Ascending aorta (tissue), 2 donors: ENCODE measurements around the gene PITPNM3. TPM values are rescaled to one million over a fixed set of nuclear protein-coding genes. Genes with fewer than 3 reads are reported as not detected.

Source experiments
- DNase-seq, 2 donors: peaks; one replicate each; pipeline ENCODE4 v3.0.0-alpha.2; 2019; ENCODE audit warnings: low spot score in 2 of 2
- H3K27ac ChIP-seq, 2 donors: fragments of 200-600 bp; sonication (generic); one replicate each; pipeline ENCODE4 v1.5.1; 2016 to 2017; ENCODE audit warnings: mild to moderate bottlenecking in 1 of 2
- H3K27me3 ChIP-seq: fragments of 200-600 bp; sonication (generic); one replicate; pipeline ENCODE4 v1.5.1; 2017
- H3K36me3 ChIP-seq, 2 donors: fragments of 200-600 bp; sonication (generic); one replicate each; pipeline ENCODE4 v1.5.1; 2016
- H3K4me1 ChIP-seq, 2 donors: fragments of 200-600 bp; sonication (generic); one replicate each; pipeline ENCODE4 v1.5.1; 2016 to 2017; ENCODE audit warnings: mild to moderate bottlenecking in 1 of 2
- H3K4me3 ChIP-seq, 2 donors: fragments of 200-600 bp; sonication (generic); one replicate each; pipeline ENCODE4 v1.5.1; 2016 to 2017; ENCODE audit warnings: mild to moderate bottlenecking in 1 of 2
- H3K9me3 ChIP-seq, 2 donors: fragments of 200-600 bp; sonication (generic); one replicate each; pipeline ENCODE4 v1.5.1; 2016
- intact Hi-C: fragments of 100-400 bp; cut with DNase I; formaldehyde crosslinking; loops from one replicate; pipeline ENCODE4 v1.15.1; 2023
- total RNA-seq: library from RNA; depleted of rRNA; stranded (reverse); fragments of >200 nt; gene quantifications from one replicate; pipeline ENCODE4 v1.1.0, GENCODE V29; 2016
- TF ChIP-seq, protein P1 (sequence below), 3 experiments: fragments of 200-600 bp in 2 of 3; fragments of 450-650 bp in 1 of 3; sonication (generic) in 2 of 3; IDR thresholded peaks; one replicate each; pipeline ENCODE4 v1.5.1; 2016 to 2019; ENCODE audit warnings: antibody characterized with exemption in 3 of 3, mild to moderate bottlenecking in 1 of 3, moderate library complexity in 1 of 3

Gene PITPNM3
- total RNA-seq, 1 donor from 2014 or later = 10.4 TPM

DNA sequence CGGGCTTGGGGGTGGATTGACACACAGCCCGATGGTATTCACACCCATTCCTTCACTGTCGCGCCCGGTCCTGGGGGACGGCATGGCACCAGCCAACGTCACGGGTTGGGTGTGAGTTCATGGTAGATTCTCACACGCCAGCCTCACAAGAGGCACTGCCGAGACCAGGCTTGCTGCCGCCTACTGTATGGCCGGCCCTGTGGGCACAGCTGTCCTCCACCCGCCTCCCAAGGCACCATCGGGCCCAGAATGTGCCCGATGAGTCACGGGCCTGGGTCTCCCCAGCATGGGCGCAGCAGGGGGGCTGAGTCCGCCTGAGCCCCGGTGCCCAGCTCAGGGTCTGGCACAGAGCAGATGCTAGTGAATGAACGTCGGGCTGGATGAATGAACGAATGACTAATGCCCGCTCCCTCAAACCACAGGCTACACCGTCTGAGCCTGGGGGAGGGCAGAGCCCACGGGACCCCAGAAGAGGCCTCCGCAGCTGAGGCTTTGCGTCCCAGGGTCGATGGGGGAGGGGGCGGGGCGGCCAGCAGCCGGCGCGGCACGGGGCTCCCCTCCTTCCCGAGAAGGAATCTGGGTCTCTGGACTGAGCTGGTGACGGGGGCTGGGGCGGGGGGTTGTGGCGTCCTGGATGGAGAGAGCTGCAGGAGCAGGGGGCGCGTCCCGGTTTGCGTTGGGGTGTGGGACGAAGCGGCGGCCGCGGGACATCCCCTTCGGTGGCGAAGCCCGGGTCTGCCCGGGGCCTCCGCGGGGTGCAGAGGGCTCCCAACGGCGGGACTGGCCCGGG lies 829 bp downstream of the PITPNM3 start:
- Histone ChIP-seq H3K27ac (no peak overlapping the region), H3K9me3 (no peaks in the 10 kb centered on the region), H3K4me1 (peaks cover 0 to 13% of the 10 kb centered on the region in 2 donors), H3K27me3 (no peaks in the 10 kb centered on the region), H3K4me3 (peak overlapping the region; percentile 63 to 83), H3K36me3 (no peaks in the 10 kb centered on the region)
- intact Hi-C loops = no loop called here
- TF ChIP-seq, protein P1, sequence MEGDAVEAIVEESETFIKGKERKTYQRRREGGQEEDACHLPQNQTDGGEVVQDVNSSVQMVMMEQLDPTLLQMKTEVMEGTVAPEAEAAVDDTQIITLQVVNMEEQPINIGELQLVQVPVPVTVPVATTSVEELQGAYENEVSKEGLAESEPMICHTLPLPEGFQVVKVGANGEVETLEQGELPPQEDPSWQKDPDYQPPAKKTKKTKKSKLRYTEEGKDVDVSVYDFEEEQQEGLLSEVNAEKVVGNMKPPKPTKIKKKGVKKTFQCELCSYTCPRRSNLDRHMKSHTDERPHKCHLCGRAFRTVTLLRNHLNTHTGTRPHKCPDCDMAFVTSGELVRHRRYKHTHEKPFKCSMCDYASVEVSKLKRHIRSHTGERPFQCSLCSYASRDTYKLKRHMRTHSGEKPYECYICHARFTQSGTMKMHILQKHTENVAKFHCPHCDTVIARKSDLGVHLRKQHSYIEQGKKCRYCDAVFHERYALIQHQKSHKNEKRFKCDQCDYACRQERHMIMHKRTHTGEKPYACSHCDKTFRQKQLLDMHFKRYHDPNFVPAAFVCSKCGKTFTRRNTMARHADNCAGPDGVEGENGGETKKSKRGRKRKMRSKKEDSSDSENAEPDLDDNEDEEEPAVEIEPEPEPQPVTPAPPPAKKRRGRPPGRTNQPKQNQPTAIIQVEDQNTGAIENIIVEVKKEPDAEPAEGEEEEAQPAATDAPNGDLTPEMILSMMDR (IDR thresholded peaks at IDR 0.05) = no peak
- DNase-seq = no peak

DNA sequence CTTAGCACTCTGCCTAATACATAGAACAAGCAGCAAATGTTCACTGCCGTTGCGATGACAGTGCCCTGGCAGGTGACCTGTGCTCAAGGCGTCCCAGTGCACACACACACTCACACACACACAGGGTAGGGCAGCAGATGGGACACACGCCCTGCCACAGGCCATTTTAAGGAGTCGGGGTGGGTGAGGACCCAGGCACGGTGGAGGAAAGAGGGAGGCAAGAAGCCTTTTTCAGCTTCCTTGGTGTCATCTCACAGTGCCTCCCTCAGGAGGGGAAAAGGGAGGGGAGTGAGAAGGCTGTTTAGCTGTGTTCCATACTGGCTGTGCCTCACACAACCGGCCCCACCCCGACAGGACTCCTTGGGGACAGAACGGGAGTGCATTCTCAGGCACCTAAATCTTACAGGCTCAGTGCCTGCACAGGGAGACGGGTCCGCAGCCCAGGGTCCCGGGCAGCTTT lies 1.5 kb downstream of the PITPNM3 start:
- Histone ChIP-seq H3K4me3 (peak overlapping the region; percentile 63 to 83), H3K4me1 (peaks cover 0 to 13% of the 10 kb centered on the region in 2 donors), H3K36me3 (no peaks in the 10 kb centered on the region), H3K27ac (no peak overlapping the region), H3K27me3 (no peaks in the 10 kb centered on the region), H3K9me3 (no peaks in the 10 kb centered on the region)
- TF ChIP-seq, protein P1 (IDR thresholded peaks at IDR 0.05) = no peak
- intact Hi-C loops = no loop called here
- DNase-seq = no peak

DNA sequence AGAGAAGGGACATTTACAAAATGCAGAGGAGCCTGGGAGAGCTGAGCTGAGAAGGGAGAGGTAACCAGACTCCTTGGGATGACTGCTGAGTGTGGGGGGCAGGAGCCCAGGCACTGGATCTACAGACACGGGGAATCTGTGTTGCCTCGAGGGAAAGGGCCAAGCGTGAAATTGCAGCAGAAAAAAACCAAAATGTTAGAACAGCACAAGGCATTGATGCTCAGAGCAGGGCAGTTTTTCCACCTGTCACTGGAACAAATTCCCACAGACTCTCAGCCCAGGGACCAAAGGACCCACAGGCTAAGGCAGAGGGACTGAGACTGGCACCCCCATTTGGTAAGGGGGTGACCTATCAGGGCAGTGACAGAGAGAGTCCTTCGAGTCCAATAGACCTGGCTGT lies 2.0 kb downstream of the PITPNM3 start:
- H3K9me3 ChIP-seq = no peaks in the 10 kb centered on the region
- H3K36me3 ChIP-seq = no peaks in the 10 kb centered on the region
- peaks cover 0 to 13% of the 10 kb centered on the region in 2 donors for H3K4me1 ChIP-seq
- no peaks in the 10 kb centered on the region for H3K27me3 ChIP-seq
- TF ChIP-seq, protein P1 (IDR thresholded peaks at IDR 0.05) = no peak
- intact Hi-C loops = no loop called here
- no peak overlapping the region for H3K27ac ChIP-seq
- DNase-seq = no peak
- H3K4me3 ChIP-seq = peak overlapping the region in 1 of 2 donors; percentile 83

DNA sequence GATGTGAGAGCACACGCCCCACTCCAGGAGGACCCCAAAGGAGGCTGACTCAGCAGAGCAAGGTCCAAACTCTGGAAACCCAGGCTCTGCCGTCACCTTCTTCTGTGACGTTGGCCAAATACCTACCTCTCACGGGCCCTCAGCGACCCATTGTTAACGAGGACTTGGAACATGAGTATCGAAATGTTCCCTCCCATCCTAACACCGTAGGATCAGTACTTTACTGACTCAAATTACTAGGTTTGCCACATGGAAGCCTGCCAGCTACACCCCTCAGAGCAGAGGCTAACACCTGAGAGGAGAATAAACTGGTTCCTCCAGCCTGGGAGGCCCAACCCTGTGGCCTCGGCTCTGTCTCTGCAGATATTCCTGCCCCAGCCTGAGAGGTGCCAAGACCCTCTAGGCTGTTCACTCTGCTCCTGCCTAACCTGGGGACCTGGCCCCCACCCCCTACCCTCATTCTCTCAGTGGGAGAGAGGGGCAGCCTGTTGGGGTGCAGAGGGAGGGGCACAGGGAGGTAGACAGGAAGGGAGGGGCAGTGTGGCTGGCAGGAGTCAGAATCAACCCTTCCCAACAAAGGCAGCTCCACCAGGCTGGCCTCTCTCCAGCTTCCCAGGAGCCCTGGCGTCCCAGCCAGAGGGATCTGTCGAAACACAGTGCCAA lies 4.4 kb downstream of the PITPNM3 start:
- H3K27ac ChIP-seq = no peak overlapping the region
- no peak overlapping the region for H3K4me3 ChIP-seq

DNA sequence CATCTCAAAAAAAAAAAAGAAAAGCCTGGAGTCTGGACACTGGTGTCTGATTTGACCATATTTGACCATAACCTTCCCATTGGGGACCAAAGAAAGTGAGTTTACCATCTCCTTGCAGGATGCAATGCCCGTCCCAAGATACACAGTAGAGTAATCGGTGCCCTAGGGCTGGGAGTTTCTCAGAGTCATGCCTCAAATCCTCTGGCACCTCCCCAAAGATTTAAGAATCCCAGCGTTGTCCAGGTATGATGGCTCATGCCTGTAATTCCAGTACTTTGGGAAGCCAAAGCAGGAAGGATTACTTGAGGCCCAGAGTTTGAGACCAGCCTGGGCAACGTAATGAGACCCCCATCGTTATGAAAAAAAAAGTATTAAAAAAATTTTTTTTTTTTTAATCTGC lies 5.0 kb downstream of the PITPNM3 start:
- Histone ChIP-seq H3K27ac (no peak overlapping the region), H3K36me3 (no peaks in the 10 kb centered on the region), H3K27me3 (no peaks in the 10 kb centered on the region), H3K9me3 (no peaks in the 10 kb centered on the region), H3K4me1 (peaks cover 0 to 13% of the 10 kb centered on the region in 2 donors), H3K4me3 (no peak overlapping the region)
- intact Hi-C loops = no loop called here
- TF ChIP-seq, protein P1 (IDR thresholded peaks at IDR 0.05) = no peak
- DNase-seq = no peak

More for the DNA sequence above, 4.4 kb downstream of the PITPNM3 start:
- TF ChIP-seq, protein P1 (IDR thresholded peaks at IDR 0.05) = no peak
- Histone ChIP-seq H3K4me1 (peaks cover 0 to 13% of the 10 kb centered on the region in 2 donors), H3K27me3 (no peaks in the 10 kb centered on the region), H3K36me3 (no peaks in the 10 kb centered on the region), H3K9me3 (no peaks in the 10 kb centered on the region)
- intact Hi-C loops = no loop called here
- DNase-seq = no peak
